Measurements from ENCODE around the gene LRP10. TPM values are rescaled to one million over a fixed set of nuclear protein-coding genes. Genes with fewer than 3 reads are reported as not detected.
"Not testable (repeated sequence)": the region's sequence is repeated elsewhere in the genome, so short reads cannot be mapped to it uniquely, and the experiment has no call there.

LRP10 gene
- polyA plus RNA-seq, 1 donor from 2014 or later, result 0.22 TPM

- H3K27ac ChIP-seq (ENCODE audit: low read length); H3F3A ChIP-seq (ENCODE audit: insufficient read depth, low read length, poor library complexity, severe bottlenecking); H3K79me2 ChIP-seq (replicated peaks; ENCODE audit: insufficient read depth, low read length); H3K9ac ChIP-seq (ENCODE audit: low read length); H3K36me3 ChIP-seq (ENCODE audit: insufficient read depth, low read length); H2AFZ ChIP-seq (ENCODE audit: low read depth, low read length); H3K27me3 ChIP-seq (ENCODE audit: insufficient read depth, low read depth, low read length); H4K20me1 ChIP-seq (ENCODE audit: insufficient read depth); H3K4me2 ChIP-seq (ENCODE audit: low read length); H3K4me3 ChIP-seq (ENCODE audit: low read length); H3K9me3 ChIP-seq (ENCODE audit: low read length); H3K9me2 ChIP-seq (ENCODE audit: insufficient read depth, low read length): not testable (repeated sequence)
Measured at GRCh38 chr14:22852178-22852577, 19.4 kb upstream of the LRP10 start.

DNA sequence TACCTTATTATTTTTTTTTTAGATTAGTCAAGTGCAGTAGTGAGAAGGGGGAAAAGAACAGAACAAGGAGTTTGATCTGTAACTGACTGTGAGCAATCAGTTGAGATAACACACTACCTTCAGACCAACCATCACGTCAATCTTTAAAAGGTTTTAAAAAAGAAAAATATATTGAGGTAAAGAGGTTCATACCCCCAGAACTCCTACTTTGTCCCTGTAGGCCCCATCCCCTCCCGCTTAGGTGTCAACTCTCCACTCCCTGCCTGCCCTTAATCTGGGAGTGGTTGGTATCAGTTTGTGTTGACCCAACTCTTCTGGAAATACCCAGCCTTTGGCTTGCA lies 19.0 kb upstream of the LRP10 start:
- H3K4me3 ChIP-seq (ENCODE audit: low read length), result no peak overlapping the region
- H3K4me2 ChIP-seq (ENCODE audit: low read length), result no peak overlapping the region
- H3K9me2 ChIP-seq (ENCODE audit: insufficient read depth, low read length), result no peaks in the 10 kb centered on the region
- TF ChIP-seq EP300 (conservative IDR thresholded peaks at IDR 0.05; ENCODE audit: poor library complexity, severe bottlenecking), result no peak
- no peak for TF ChIP-seq TAF1 (IDR thresholded peaks at IDR 0.05; ENCODE audit: low read depth)
- TF ChIP-seq, protein P1, sequence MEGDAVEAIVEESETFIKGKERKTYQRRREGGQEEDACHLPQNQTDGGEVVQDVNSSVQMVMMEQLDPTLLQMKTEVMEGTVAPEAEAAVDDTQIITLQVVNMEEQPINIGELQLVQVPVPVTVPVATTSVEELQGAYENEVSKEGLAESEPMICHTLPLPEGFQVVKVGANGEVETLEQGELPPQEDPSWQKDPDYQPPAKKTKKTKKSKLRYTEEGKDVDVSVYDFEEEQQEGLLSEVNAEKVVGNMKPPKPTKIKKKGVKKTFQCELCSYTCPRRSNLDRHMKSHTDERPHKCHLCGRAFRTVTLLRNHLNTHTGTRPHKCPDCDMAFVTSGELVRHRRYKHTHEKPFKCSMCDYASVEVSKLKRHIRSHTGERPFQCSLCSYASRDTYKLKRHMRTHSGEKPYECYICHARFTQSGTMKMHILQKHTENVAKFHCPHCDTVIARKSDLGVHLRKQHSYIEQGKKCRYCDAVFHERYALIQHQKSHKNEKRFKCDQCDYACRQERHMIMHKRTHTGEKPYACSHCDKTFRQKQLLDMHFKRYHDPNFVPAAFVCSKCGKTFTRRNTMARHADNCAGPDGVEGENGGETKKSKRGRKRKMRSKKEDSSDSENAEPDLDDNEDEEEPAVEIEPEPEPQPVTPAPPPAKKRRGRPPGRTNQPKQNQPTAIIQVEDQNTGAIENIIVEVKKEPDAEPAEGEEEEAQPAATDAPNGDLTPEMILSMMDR (IDR thresholded peaks at IDR 0.05; ENCODE audit: poor library complexity, severe bottlenecking), result no peak
- TF ChIP-seq MXI1 (conservative IDR thresholded peaks at IDR 0.05; ENCODE audit: poor library complexity, severe bottlenecking), result no peak
- no peak for TF ChIP-seq SMC3 (conservative IDR thresholded peaks at IDR 0.05; ENCODE audit: poor library complexity)
- no peak for TF ChIP-seq RAD21 (conservative IDR thresholded peaks at IDR 0.05)
- TF ChIP-seq EZH2 (IDR thresholded peaks at IDR 0.05; ENCODE audit: borderline replicate concordance, insufficient read depth, low read length, poor library complexity, severe bottlenecking), result no peak
- TF ChIP-seq REST (IDR thresholded peaks at IDR 0.05; ENCODE audit: borderline replicate concordance), result no peak
- TF ChIP-seq POLR2AphosphoS5 (IDR thresholded peaks at IDR 0.05), result no peak
- no peaks in the 10 kb centered on the region for H3K36me3 ChIP-seq (ENCODE audit: insufficient read depth, low read length)
- H3K9me3 ChIP-seq (ENCODE audit: low read length), result no peaks in the 10 kb centered on the region
- H2AFZ ChIP-seq (ENCODE audit: low read depth, low read length), result no peak overlapping the region
- H3K79me2 ChIP-seq (replicated peaks; ENCODE audit: insufficient read depth, low read length), result no peaks in the 10 kb centered on the region
- no peaks in the 10 kb centered on the region for H4K20me1 ChIP-seq (ENCODE audit: insufficient read depth)
- H3F3A ChIP-seq (ENCODE audit: insufficient read depth, low read length, poor library complexity, severe bottlenecking), result no peaks in the 10 kb centered on the region
- no peaks in the 10 kb centered on the region for H3K27me3 ChIP-seq (ENCODE audit: insufficient read depth, low read depth, low read length)
- H3K9ac ChIP-seq (ENCODE audit: low read length), result no peak overlapping the region
- H3K27ac ChIP-seq (ENCODE audit: low read length), result no peak overlapping the region

Measured in neural cell (in vitro differentiated cells).